Fibroblast of gingiva (primary cell): ENCODE results near the gene ST6GALNAC2.
A peak's percentile ranks its signal among the peaks of the same experiment; 100 is the strongest.
"Not testable (repeated sequence)": the region's sequence is repeated elsewhere in the genome, so short reads cannot be mapped to it uniquely, and the experiment has no call there.

Experiments
- DNase-seq: peaks from one replicate; pipeline ENCODE4 v3.0.0-alpha.2; 2011; ENCODE audit warnings: low read depth

Gene ST6GALNAC2

DNA sequence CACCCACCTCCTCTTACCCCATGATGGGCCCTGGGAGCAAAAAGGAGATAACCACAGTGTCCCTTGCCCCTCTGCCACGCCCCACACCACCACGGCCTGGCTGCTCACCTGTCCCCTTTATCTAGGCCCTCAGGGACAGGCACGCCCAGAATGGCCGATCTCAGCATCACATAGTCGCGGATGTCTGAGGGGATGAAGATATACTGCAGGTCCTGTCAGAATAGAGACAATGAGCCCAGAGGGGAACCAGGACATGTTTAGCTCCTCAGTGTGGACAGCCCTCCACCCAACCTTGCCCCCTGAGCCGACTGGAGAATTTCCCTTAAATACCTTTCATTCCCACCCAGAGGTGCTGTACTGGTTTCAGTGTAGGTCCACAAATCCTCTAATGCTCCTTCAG lies 15.2 kb downstream of the ST6GALNAC2 start:
- no peak for DNase-seq

- DNase-seq = no peak
These were observed 15.9 kb downstream of the ST6GALNAC2 start for GRCh38 chr17:76569607-76570279.

- DNase-seq = no peak
These were observed 16.8 kb downstream of the ST6GALNAC2 start for GRCh38 chr17:76568811-76569221.

- DNase-seq = no peak
These were observed 17.8 kb downstream of the ST6GALNAC2 start for GRCh38 chr17:76567634-76568432.

DNA sequence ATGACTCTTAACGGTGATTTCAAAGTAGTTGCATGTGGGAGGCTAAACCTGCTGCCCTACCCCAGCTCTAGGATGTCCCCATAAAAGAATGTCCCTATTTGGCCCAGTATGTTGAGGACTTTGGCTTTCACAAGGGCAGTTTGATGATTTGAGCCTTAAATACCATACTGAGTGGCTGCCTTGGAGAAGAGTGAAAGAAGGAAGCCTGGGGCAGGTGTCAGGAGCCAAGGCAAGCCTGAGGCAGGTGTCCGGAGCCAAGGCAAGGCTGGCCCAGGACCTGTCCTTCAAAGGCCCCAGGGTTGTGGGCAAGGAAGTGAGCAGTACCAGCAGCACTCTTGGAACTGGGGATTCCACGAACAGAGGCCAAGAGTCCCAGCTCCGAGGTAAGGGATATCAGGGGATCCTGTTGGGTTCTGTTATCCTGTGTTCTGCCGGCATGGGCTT lies 18.6 kb downstream of the ST6GALNAC2 start:
- DNase-seq = no peak

GRCh38 chr17:76566613-76566943 lies 19.1 kb downstream of the ST6GALNAC2 start:
- DNase-seq = no peak

DNA sequence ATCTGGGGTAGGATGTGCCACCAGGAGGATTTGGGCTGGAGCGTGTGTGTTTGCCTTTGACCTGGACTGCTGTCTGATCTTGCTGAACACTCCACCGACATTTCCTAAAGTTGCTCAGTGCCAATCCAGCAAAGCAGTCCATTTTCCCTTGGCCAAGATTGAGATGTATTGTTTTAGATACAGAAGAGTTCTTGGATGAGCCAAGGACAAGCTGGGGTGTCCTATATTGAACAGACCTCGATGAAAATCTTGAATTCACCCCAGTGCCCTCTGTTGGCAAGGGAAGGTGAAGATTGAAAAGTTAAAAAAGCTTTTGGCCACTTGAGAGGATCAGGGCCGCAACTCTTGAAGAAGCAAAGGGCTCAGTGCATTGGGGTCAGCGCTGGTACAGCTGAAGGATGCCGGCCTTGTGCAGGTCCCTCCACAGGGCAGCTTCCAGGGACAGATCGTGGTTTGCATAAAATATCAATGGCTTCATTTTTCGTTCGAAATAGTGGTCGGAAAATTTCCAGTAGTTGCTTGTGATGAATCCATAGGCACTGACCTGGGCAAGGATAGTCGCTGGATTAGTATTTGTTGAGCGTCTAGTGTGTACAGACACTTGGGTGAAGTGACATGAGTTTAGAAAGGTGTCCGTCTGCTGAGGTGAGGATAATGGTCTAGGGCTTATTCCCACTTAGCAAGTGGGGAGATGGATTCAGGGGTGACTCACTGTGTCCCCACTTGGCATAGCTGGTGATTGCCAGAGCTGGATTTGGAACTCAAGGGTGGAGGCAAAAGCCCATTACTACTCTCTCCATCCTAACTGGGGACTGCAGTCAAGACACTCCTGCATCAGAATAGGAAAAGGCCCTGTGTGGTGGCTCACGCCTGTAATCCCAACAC lies 19.7 kb downstream of the ST6GALNAC2 start:
- DNase-seq = no peak

DNA sequence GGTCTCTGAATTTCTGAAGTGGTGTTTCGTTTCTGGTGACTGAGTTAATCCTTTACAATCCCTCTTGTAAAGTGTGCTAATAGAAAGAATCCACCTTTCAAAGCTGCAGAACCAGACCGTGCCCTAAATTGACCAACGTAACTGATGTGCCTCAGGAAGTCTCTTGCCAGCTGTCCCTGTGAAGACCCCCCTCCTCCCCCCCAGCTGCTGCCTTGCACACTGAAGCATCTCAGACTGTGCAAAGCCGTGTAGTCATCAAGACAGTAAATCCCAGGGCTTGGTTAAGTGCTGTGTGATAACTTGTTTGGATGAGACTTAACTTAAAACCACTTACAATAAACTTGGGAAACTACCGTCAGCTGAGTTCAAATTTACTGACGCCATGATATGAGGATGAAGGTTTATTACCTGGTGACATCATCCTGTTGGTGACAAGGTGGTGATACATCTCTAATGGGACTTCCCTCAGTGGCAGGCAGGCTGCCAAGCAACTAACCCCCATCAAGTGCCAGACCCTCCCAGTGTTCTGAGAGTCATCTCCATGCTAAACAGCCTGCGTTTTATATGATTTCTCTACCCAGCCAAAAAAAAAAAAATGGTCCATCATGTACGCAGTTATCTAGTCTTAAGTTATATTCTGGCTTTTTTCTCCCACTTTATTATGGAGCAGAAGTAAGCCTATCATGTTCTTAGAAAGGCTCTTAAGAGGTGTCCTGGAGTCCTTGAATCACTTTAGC lies 20.5 kb downstream of the ST6GALNAC2 start:
- not testable (repeated sequence) for DNase-seq

DNA sequence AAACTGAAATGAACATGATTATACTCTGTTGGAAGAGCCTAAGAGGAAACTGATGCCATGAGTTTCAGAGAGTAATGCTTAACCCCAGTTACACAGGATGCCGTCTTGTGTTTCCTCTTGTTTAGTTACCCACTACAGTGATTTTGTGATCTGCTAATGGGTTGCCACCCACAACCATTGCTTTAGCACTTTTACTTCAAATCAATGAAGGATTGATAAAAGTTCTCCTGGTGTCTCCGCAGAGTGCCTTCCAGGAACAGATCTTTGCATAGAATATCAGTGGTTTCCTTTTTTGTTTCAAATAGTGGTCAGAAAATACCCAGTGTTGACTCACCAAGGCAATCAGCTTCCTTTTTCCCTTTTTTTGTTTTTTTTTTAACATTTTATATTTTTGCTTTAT lies 22.3 kb downstream of the ST6GALNAC2 start:
- not testable (repeated sequence) for DNase-seq

- peak; percentile 75 for DNase-seq
These were observed 22.9 kb downstream of the ST6GALNAC2 start for GRCh38 chr17:76562734-76563148.

DNA sequence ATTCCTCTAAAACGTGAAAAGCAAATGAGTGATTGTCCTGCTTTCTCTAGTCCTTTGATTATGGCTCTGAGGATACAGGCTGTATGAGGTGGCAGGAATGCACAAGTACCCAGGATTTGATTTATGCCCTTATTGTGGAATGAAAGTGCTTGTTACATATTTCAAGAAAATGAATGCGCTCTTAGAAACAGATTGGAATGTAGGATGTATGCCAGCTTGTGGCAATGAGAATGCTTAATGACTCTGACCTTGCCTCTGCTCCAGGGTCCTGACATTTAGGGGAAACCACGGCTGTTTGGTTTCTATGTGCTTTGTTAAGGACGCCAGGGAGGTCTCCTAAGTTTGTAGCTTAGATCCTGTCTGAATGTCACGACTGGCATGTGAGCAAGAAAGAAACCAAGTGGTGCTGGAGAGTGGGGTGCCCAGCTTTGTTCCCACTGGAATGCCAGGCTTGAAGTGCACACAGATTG lies 23.8 kb downstream of the ST6GALNAC2 start:
- peak; percentile 83 for DNase-seq

- DNase-seq = no peak
These were observed 24.3 kb downstream of the ST6GALNAC2 start for GRCh38 chr17:76561332-76561731.

GRCh38 chr17:76560877-76561221 lies 24.8 kb downstream of the ST6GALNAC2 start:
- no peak for DNase-seq

GRCh38 chr17:76560036-76560876 lies 25.4 kb downstream of the ST6GALNAC2 start:
- DNase-seq = no peak

DNA sequence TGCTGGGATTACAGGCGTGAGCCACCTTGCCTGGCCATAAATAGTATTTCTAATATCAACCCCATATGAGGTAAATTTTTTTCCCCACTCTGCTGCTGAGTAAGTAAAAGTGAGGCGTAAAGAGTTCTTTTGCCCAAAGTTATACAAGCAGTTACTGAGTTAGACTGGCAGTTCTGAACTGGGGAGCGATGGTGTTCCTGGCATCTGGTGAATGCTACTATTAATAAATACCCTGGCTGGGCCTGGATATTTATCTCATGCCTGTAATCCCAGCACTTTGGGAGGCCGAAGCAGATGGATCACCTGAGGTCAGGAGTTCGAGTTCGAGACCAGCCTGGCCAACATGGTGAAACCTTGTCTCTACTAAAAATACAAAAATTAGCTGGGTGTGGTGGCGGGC lies 26.2 kb downstream of the ST6GALNAC2 start:
- not testable (repeated sequence) for DNase-seq

- DNase-seq = peak; percentile 32
These were observed 27.2 kb downstream of the ST6GALNAC2 start for GRCh38 chr17:76558198-76559095.

DNA sequence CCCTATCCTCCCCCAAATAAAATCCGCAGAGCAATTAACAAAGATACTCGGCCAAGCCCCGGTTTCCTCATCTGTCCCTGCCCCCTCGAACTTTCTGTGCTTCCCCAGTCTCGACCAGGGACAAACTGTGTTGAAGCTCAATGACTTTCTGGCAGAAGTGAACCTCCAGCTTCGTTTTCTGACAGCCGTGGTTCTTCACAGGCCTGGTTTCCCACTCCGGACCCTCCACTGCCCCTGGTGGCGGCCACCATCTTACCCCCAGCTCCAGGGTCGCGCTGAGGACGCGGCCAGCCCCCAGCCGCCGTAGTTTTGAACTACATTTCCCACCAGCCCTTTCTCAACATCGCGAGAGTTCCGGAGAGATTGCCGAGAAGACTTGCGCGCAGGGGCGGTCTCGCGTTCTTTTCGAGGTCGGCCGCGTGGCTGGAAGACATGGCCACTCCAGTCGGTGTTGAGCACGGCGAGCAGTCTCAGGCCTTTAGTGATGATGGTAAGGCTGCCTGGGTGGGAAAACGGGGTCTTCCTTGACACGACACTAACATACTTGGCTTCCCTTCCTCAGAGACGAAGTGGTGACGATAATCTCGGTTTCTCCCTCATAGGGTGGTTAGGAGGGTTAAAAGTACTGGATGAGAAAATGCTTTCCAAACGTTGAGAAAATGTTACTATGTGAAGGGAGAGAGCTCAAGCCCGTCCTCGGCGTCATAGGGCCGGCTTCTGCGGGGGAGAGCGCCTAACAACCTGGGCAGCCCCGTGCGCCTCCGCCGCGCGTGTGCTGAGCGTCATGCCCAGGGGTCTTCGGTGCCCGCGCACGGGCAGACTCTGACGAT lies 28.1 kb downstream of the ST6GALNAC2 start:
- peak; percentile 96 for DNase-seq

- DNase-seq = peak; percentile 64
These were observed 28.8 kb downstream of the ST6GALNAC2 start for GRCh38 chr17:76556765-76557367.
